A549 treated with Hydrocortisone at 1 μM for 4 hours (cell line): ENCODE measurements around the gene GRIA2. TPM values are rescaled to one million over a fixed set of nuclear protein-coding genes. Genes with fewer than 3 reads are reported as not detected.

Experiments used
- total RNA-seq: library from RNA; stranded (reverse); fragments of 200-300 nt; extraction: Qiagen RNA extraction; gene quantifications from 5 replicates; pipeline ENCODE4 v1.2.3, GENCODE V29; 2022

Gene GRIA2
- total RNA-seq = not detected in 5 replicates

GRCh38 chr4:157220371-157220881 is at the start of gene GRIA2:
Gene GRIA2, plus strand, starts transcription at chr4:157220728. Its CDS starts 315 bp downstream, at chr4:157221043.

Other genes starting within 250 kb of the GRIA2 start
- 2.2 to 4.0 TPM (median 2.6 TPM) in 5 replicates for gene PDGFC, start 248.9 kb upstream of the GRIA2 start, total RNA-seq
- gene GLRB, start 144.6 kb upstream of the GRIA2 start, total RNA-seq = 0.71 to 0.96 TPM (median 0.90 TPM) in 5 replicates